GM12878 (cell line): ENCODE measurements around the gene DAZAP2. TPM values are rescaled to one million over a fixed set of nuclear protein-coding genes. Genes with fewer than 3 reads are reported as not detected.

ENCODE experiments used
- CBX3 ChIP-seq: fragments of 200-600 bp; sonication (generic); IDR thresholded peaks from 2 replicates; pipeline ENCODE4 v1.6.1; 2016; ENCODE audit warnings: low read depth, borderline replicate concordance
- CBX5 ChIP-seq: sonication (generic); IDR thresholded peaks from 2 replicates; pipeline ENCODE4 v1.6.1; 2016; ENCODE audit warnings: low read depth, moderate library complexity, mild to moderate bottlenecking, inconsistent platforms
- CHD1 ChIP-seq: IDR thresholded peaks from 2 replicates; pipeline ENCODE4 v1.6.1; 2012; ENCODE audit warnings: low read depth, low read length, improper control_type of control experiment
- CHD4 ChIP-seq: fragments of 200-600 bp; sonication (generic); IDR thresholded peaks from 2 replicates; pipeline ENCODE4 v1.6.1; 2016; ENCODE audit warnings: mild to moderate bottlenecking
- EGR1 ChIP-seq, 2 experiments: IDR thresholded peaks; 1 replicate in 1 of 2; 2 replicates in 1 of 2; pipeline ENCODE4 v1.6.1; 2011 to 2012; ENCODE audit warnings: low read depth in 2 of 2, low read length in 2 of 2, borderline replicate concordance in 1 of 2, mild to moderate bottlenecking in 1 of 2, moderate library complexity in 1 of 2
- FOS ChIP-seq: IDR thresholded peaks from 3 replicates; pipeline ENCODE4 v1.6.1; 2011; ENCODE audit warnings: borderline replicate concordance; ENCODE audit not compliant: insufficient read length; ENCODE audit errors: extremely low read depth
- GABPA ChIP-seq: IDR thresholded peaks from 2 replicates; pipeline ENCODE4 v1.6.1; 2014; ENCODE audit warnings: antibody characterized with exemption, low read depth, mild to moderate bottlenecking, inconsistent platforms
- HCFC1 ChIP-seq: fragments of 150-350 bp; IDR thresholded peaks from 2 replicates; pipeline ENCODE4 v1.6.1; 2014; ENCODE audit warnings: low read length
- KDM1A ChIP-seq: fragments of 200-600 bp; sonication (generic); IDR thresholded peaks from 2 replicates; pipeline ENCODE4 v1.6.1; 2016; ENCODE audit warnings: borderline replicate concordance
- LARP7 ChIP-seq: fragments of 450-650 bp; IDR thresholded peaks from 2 replicates; pipeline ENCODE4 v1.6.1; 2017; ENCODE audit warnings: mild to moderate bottlenecking
- MEF2A ChIP-seq: IDR thresholded peaks from 2 replicates; pipeline ENCODE4 v1.6.1; 2011; ENCODE audit warnings: low read depth, mild to moderate bottlenecking, low read length, moderate library complexity; ENCODE audit not compliant: insufficient read depth
- MYC ChIP-seq: IDR thresholded peaks from 2 replicates; pipeline ENCODE4 v1.6.1; 2011; ENCODE audit warnings: mild to moderate bottlenecking, low read length, moderate library complexity, inconsistent platforms; ENCODE audit not compliant: insufficient read depth, insufficient replicate concordance, insufficient read length, severe bottlenecking
- NBN ChIP-seq: fragments of 450-650 bp; IDR thresholded peaks from 2 replicates; pipeline ENCODE4 v1.6.1; 2016
- NR2C2 ChIP-seq: IDR thresholded peaks from 2 replicates; pipeline ENCODE4 v1.6.1; 2011; ENCODE audit warnings: borderline replicate concordance, low read depth; ENCODE audit not compliant: control insufficient read depth, insufficient read length
- NR2F1 ChIP-seq: fragments of 450-650 bp; conservative IDR thresholded peaks from 2 replicates; pipeline ENCODE4 v1.6.1; 2017; ENCODE audit warnings: mild to moderate bottlenecking
- PML ChIP-seq: IDR thresholded peaks from 2 replicates; pipeline ENCODE4 v1.6.1; 2012; ENCODE audit warnings: low read length, inconsistent platforms
- POU2F2 ChIP-seq: IDR thresholded peaks from 3 replicates; pipeline ENCODE4 v1.6.1; 2011; ENCODE audit warnings: low read depth, mild to moderate bottlenecking, low read length, borderline replicate concordance
- RAD51 ChIP-seq: fragments of 450-650 bp; IDR thresholded peaks from 2 replicates; pipeline ENCODE4 v1.6.1; 2016; ENCODE audit warnings: moderate library complexity, mild to moderate bottlenecking, inconsistent platforms
- RCOR1 ChIP-seq: conservative IDR thresholded peaks from 2 replicates; pipeline ENCODE4 v1.6.1; 2012; ENCODE audit warnings: low read depth, low read length, improper control_type of control experiment
- SKIL ChIP-seq: fragments of 450-650 bp; IDR thresholded peaks from 2 replicates; pipeline ENCODE4 v1.6.1; 2017; ENCODE audit warnings: mild to moderate bottlenecking, low read depth, inconsistent platforms; ENCODE audit not compliant: poor library complexity, severe bottlenecking
- SMAD1 ChIP-seq: fragments of 450-650 bp; IDR thresholded peaks from 2 replicates; pipeline ENCODE4 v1.6.1; 2018; ENCODE audit warnings: mild to moderate bottlenecking, low read depth; ENCODE audit not compliant: partially characterized antibody
- SPI1 ChIP-seq: IDR thresholded peaks from 2 replicates; pipeline ENCODE4 v1.6.1; 2011; ENCODE audit warnings: low read depth, mild to moderate bottlenecking, low read length, moderate library complexity, borderline replicate concordance; ENCODE audit not compliant: insufficient read depth
- SUZ12 ChIP-seq: fragments of 200-600 bp; sonication (generic); IDR thresholded peaks from one replicate; pipeline ENCODE4 v1.6.1; 2018; ENCODE audit warnings: antibody characterized with exemption, mild to moderate bottlenecking; ENCODE audit not compliant: unreplicated experiment
- TAF1 ChIP-seq: IDR thresholded peaks from 2 replicates; pipeline ENCODE4 v1.6.1; 2011; ENCODE audit warnings: mild to moderate bottlenecking, low read depth, low read length, borderline replicate concordance
- TBL1XR1 ChIP-seq: IDR thresholded peaks from 2 replicates; pipeline ENCODE4 v1.6.1; 2012; ENCODE audit warnings: low read depth, low read length, improper control_type of control experiment
- TCF7 ChIP-seq: IDR thresholded peaks from 2 replicates; pipeline ENCODE4 v1.6.1; 2014; ENCODE audit warnings: antibody characterized with exemption, borderline replicate concordance
- USF2 ChIP-seq: IDR thresholded peaks from 2 replicates; pipeline ENCODE4 v1.6.1; 2011; ENCODE audit warnings: low read depth, low read length, improper control_type of control experiment, borderline replicate concordance
- ZNF217 ChIP-seq: fragments of 450-650 bp; IDR thresholded peaks from 2 replicates; pipeline ENCODE4 v1.6.1; 2017; ENCODE audit warnings: antibody characterized with exemption, mild to moderate bottlenecking
- ZNF274 ChIP-seq: IDR thresholded peaks from one replicate; pipeline ENCODE4 v1.8.0; 2011; ENCODE audit not compliant: insufficient read length, insufficient read depth
- ZNF384 ChIP-seq: IDR thresholded peaks from 2 replicates; pipeline ENCODE4 v1.6.1; 2012; ENCODE audit warnings: low read depth, mild to moderate bottlenecking, low read length, improper control_type of control experiment, borderline replicate concordance
- ZSCAN29 ChIP-seq: fragments of 450-650 bp; IDR thresholded peaks from 2 replicates; pipeline ENCODE4 v1.6.1; 2017; ENCODE audit warnings: mild to moderate bottlenecking, moderate library complexity
- polyA plus RNA-seq, 11 experiments: library from polyadenylated mRNA; depleted of rRNA in 4 of 11; unstranded in 6 of 11; stranded (reverse) in 5 of 11; fragments of >200 nt; fragmentation: Nextera tagmentation in 4 of 11; fragmentation: Illumina TruSeq in 1 of 11; extraction: Ambion mirVana in 4 of 11; extraction: Trizol in 1 of 11; gene quantifications; 1 replicate in 1 of 11; 2 replicates in 10 of 11; pipeline versions ENCODE4 v1.2.1 to v1.2.3, GENCODE V29; 2011 to 2016; ENCODE audit warnings: inconsistent platforms in 2 of 11, missing spikeins in 2 of 11, low read depth in 1 of 11
- total RNA-seq, 4 experiments: library from RNA; depleted of rRNA in 3 of 4; stranded (reverse); fragments of >200 nt in 3 of 4; fragmentation: Illumina TruSeq in 1 of 4; extraction: Trizol in 1 of 4; gene quantifications; 2 replicates each; pipeline versions ENCODE4 v1.2.1 to v1.2.3, GENCODE V29; 2013 to 2021

DAZAP2 gene
- total and polyA plus RNA-seq, 10 of the 15 experiments (the other 5 are each of a cell fraction or from before 2014, with no cell fraction given): 71.0 to 267 (median 158) TPM

- TF ChIP-seq CBX5: no peak
- TF ChIP-seq CHD4: no peak
- peak; percentile 62 for TF ChIP-seq SMAD1
- peak; percentile 92 for TF ChIP-seq FOS
- TF ChIP-seq HCFC1: peak; percentile 40
- peak; percentile 12 for TF ChIP-seq SKIL
- TF ChIP-seq MYC: peak; percentile 27
- peak; percentile 73; the same call in 1 of the 2 replicates for TF ChIP-seq TAF1
- no peak for TF ChIP-seq ZNF217
- peak; percentile 91 for TF ChIP-seq USF2
- peak in 1 of 2 experiments; percentile 76; a peak in 2 of 3 replicates for TF ChIP-seq EGR1 (IDR thresholded peaks at IDR 0.05; ENCODE audit: borderline replicate concordance in 1 of 2, low read depth in 2 of 2, low read length in 2 of 2)
- TF ChIP-seq NBN: peak; percentile 90
- TF ChIP-seq KDM1A: no peak
- no peak for TF ChIP-seq ZNF274
- TF ChIP-seq CBX3: no peak
- no peak for TF ChIP-seq TCF7
- no peak for TF ChIP-seq ZSCAN29
- peak; percentile 93 for TF ChIP-seq CHD1
- peak; percentile 98 for TF ChIP-seq LARP7
- TF ChIP-seq NR2F1: no peak
- no peak for TF ChIP-seq TBL1XR1
- peak; percentile 97 for TF ChIP-seq PML
- peak; percentile 79; the same call in 2 of the 3 replicates for TF ChIP-seq POU2F2
- TF ChIP-seq MEF2A: no peak
- no peak for TF ChIP-seq NR2C2
- peak; percentile 94 for TF ChIP-seq RAD51
- no peak for TF ChIP-seq RCOR1
- TF ChIP-seq SUZ12: no peak
- 0 out of 2 replicates have a peak, but pooled peaks have one; percentile 35 for TF ChIP-seq ZNF384
- no peak for TF ChIP-seq SPI1
- TF ChIP-seq GABPA: peak; percentile 65
These were observed at the start of gene DAZAP2 (continued) for GRCh38 chr12:51238510-51239334.
